Measurements from ENCODE around the gene KLK2. TPM values are rescaled to one million over a fixed set of nuclear protein-coding genes. Genes with fewer than 3 reads are reported as not detected.
A peak's percentile ranks its signal among the peaks of the same experiment; 100 is the strongest.

KLK2 gene
- total and polyA plus RNA-seq, 2 of the 8 experiments (the other 6 are each of a cell fraction or from before 2014, with no cell fraction given): 0.20 TPM; not detected in 1

DNA sequence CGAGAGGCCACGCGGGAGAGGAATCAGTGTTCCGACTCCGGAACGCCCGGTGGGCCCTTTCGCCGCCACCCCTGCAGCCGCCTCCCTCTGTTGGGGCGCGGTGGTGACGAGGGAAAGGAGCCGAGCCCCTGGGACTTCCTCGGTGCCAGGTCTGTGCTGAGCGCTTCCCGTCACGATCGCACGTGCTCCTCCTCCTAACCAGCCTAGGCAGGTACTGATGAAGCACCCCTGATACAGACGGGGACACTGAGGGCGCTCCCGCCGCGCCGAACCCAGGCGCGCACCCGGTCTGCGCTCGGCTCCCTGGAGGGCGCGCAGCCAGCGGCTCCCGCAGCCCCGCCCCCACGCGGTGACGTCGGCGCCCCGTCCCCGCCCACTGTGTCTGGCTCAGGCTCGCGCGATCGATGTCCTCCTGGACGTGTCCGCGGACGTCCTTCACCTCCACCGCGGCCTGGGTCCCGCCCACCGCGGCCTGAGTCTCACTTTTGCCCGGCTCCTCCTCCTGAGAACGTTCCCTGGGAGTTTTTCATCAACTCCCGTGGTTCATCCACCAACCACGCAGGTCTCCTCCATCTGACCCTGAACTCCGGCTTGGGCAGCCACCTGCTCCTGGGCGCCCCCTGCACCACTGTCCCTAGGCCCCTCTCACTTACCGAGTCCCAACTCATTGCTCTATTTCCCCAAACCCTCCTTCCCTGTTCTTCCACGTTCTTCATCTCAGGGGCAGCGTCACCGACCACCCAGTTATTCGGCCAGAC lies 37.3 kb upstream of the KLK2 start:
- ChIA-PET CTCF (ENCODE audit: partially characterized antibody) (interaction anchor here (0.5 to 1.4 kb wide), 4 partner anchors 35 to 167 kb away, joined by 3 to 6 read pairs (median 3); no protein-coding TSS in a partner anchor), POLR2A (ENCODE audit: partially characterized antibody) (interaction anchor here (0.7 to 5.4 kb wide), 4 partner anchors 31 to 42 kb away, joined by 3 to 24 read pairs (median 8); no protein-coding TSS in a partner anchor)
- Histone ChIP-seq H2BK5ac (ENCODE audit: low read depth, low read length) (peak overlapping the region; percentile 82; the same call in 1 of the 2 replicates), H3K9me3 (ENCODE audit: insufficient read depth in 2 of 2, low read depth in 1 of 2, low read length in 1 of 2) (no peaks in the 10 kb centered on the region), H3K36me3 (ENCODE audit: control insufficient read depth in 2 of 4, insufficient read depth in 4 of 4, low read length in 3 of 4) (no peaks in the 10 kb centered on the region), H2BK20ac (ENCODE audit: low read length) (0 out of 2 replicates have a peak overlapping the region, but pooled peaks have one; percentile 80), H3K4me2 (ENCODE audit: insufficient read depth in 1 of 2, low read depth in 2 of 2, low read length in 2 of 2) (peak overlapping the region; percentile 80), H3K27me3 (replicated peaks in 1 of 4; ENCODE audit: control insufficient read depth in 3 of 4, extremely low read depth in 1 of 4, insufficient read depth in 3 of 4, low read length in 3 of 4) (peaks cover 0 to 22% (median 7%) of the 10 kb centered on the region in 4 experiments; a peak in 6 of 7 replicates), H3K9ac (replicated peaks in 1 of 4; ENCODE audit: extremely low read depth in 1 of 4, low read depth in 3 of 4, low read length in 3 of 4) (peak overlapping the region; percentile 40 to 53 (median 42); a peak in 5 of 7 replicates), H2BK12ac (ENCODE audit: low read depth, low read length) (peak overlapping the region; percentile 92; the same call in 1 of the 2 replicates), H4K91ac (replicated peaks; ENCODE audit: insufficient read length, low read length) (peak overlapping the region; percentile 78), H3K18ac (ENCODE audit: extremely low read depth, low read length) (peak overlapping the region; percentile 97), H3K79me1 (ENCODE audit: low read depth, low read length) (no peaks in the 10 kb centered on the region), H4K5ac (ENCODE audit: insufficient read length, low read depth, low read length) (no peak overlapping the region), H3K14ac (ENCODE audit: insufficient read length) (no peak overlapping the region), H4K20me1 (replicated peaks in 1 of 2; ENCODE audit: control insufficient read depth in 1 of 2, insufficient read depth in 2 of 2, low read length in 2 of 2) (no peaks in the 10 kb centered on the region), H3K4ac (replicated peaks; ENCODE audit: insufficient read length, low read depth, low read length) (no peak overlapping the region), H3K23ac (ENCODE audit: insufficient read length) (no peak overlapping the region), H3K4me1 (replicated peaks in 1 of 4; ENCODE audit: control insufficient read depth in 3 of 4, insufficient read depth in 4 of 4, low read length in 3 of 4) (peaks cover 0 to 7% (median 2%) of the 10 kb centered on the region in 4 experiments; a peak in 3 of 7 replicates), H3K56ac (replicated peaks; ENCODE audit: insufficient read length, low read depth, low read length) (peak overlapping the region; percentile 20), H3K27ac (ENCODE audit: low read depth, low read length) (no peak overlapping the region), H4K8ac (ENCODE audit: extremely low read depth, insufficient read depth, low read length) (peak overlapping the region; percentile 92), H2BK15ac (ENCODE audit: low read length) (peak overlapping the region; percentile 40; the same call in 1 of the 2 replicates), H3K79me2 (ENCODE audit: control insufficient read depth in 1 of 2, insufficient read depth in 2 of 2, low read length in 2 of 2) (no peaks in the 10 kb centered on the region), H2AK5ac (ENCODE audit: low read depth, low read length) (0 out of 2 replicates have a peak overlapping the region, but pooled peaks have one; percentile 24), H3K4me3 (ENCODE audit: extremely low read depth in 1 of 4, insufficient read depth in 2 of 4, low read depth in 3 of 4, low read length in 4 of 4) (peak overlapping the region; percentile 59 to 76 (median 64)), H2BK120ac (replicated peaks; ENCODE audit: low read depth, low read length) (no peak overlapping the region), H3K23me2 (ENCODE audit: low read depth, low read length) (peaks cover 8% of the 10 kb centered on the region; the same call in 1 of the 2 replicates), H2AFZ (ENCODE audit: low read length) (peak overlapping the region; percentile 95)
- DNase-seq (ENCODE audit: low read depth in 1 of 2, low spot score in 2 of 2) (peak in 1 of 2 experiments; percentile 95), FAIRE-seq (no peak)
- 4% methylated on average over 38 of the region's 67 CpGs; no CpG with 5 or more reads in 1 of the 2 experiments for WGBS, 2 experiments (ENCODE audit: extremely low coverage in 1 of 2, insufficient coverage in 1 of 2, insufficient read length in 1 of 2, insufficient replicate concordance in 2 of 2, low coverage in 1 of 2, low lambda C conversion rate in 2 of 2, missing lambda C conversion rate in 1 of 2)
- TF ChIP-seq SIX5 (IDR thresholded peaks at IDR 0.05; ENCODE audit: low read depth, low read length): no peak
- no peak for TF ChIP-seq TAF1 (IDR thresholded peaks at IDR 0.05; ENCODE audit: low read depth, low read length)
- no peak for TF ChIP-seq RNF2 (IDR thresholded peaks at IDR 0.05; ENCODE audit: borderline replicate concordance, low read depth, low read length, missing control alignments, poor library complexity, severe bottlenecking)
- no peak for TF ChIP-seq TCF12 (IDR thresholded peaks at IDR 0.05; ENCODE audit: low read depth, low read length)
- no peak for TF ChIP-seq BRCA1 (IDR thresholded peaks at IDR 0.05; ENCODE audit: low read depth, low read length)
- no peak for TF ChIP-seq CBX5 (IDR thresholded peaks at IDR 0.05; ENCODE audit: low read depth, low read length)
- peak; percentile 83 for TF ChIP-seq CREB1 (IDR thresholded peaks at IDR 0.05)
- TF ChIP-seq, protein P1, sequence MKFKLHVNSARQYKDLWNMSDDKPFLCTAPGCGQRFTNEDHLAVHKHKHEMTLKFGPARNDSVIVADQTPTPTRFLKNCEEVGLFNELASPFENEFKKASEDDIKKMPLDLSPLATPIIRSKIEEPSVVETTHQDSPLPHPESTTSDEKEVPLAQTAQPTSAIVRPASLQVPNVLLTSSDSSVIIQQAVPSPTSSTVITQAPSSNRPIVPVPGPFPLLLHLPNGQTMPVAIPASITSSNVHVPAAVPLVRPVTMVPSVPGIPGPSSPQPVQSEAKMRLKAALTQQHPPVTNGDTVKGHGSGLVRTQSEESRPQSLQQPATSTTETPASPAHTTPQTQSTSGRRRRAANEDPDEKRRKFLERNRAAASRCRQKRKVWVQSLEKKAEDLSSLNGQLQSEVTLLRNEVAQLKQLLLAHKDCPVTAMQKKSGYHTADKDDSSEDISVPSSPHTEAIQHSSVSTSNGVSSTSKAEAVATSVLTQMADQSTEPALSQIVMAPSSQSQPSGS (IDR thresholded peaks at IDR 0.05; ENCODE audit: low read length): no peak
- TF ChIP-seq E2F6 (IDR thresholded peaks at IDR 0.05): no peak; the same call in 1 of the 2 replicates
